G401.6 (cell line): ENCODE data around the gene GARIN5A.
"Not testable (repeated sequence)": the region's sequence is repeated elsewhere in the genome, so short reads cannot be mapped to it uniquely, and the experiment has no call there.

Experiments
- FAIRE-seq: peaks from 2 replicates; lab custom pipeline; 2012; peaks lifted over from hg19 to GRCh38; lab: Jason Lieb, UNC

The GARIN5A gene

GRCh38 chr19:50488389-50489194 is 11.9 kb upstream of the GARIN5A start:
- FAIRE-seq = no peak

- FAIRE-seq = no peak
Observed at GRCh38 chr19:50486823-50487515, 10.3 kb upstream of the GARIN5A start.

DNA sequence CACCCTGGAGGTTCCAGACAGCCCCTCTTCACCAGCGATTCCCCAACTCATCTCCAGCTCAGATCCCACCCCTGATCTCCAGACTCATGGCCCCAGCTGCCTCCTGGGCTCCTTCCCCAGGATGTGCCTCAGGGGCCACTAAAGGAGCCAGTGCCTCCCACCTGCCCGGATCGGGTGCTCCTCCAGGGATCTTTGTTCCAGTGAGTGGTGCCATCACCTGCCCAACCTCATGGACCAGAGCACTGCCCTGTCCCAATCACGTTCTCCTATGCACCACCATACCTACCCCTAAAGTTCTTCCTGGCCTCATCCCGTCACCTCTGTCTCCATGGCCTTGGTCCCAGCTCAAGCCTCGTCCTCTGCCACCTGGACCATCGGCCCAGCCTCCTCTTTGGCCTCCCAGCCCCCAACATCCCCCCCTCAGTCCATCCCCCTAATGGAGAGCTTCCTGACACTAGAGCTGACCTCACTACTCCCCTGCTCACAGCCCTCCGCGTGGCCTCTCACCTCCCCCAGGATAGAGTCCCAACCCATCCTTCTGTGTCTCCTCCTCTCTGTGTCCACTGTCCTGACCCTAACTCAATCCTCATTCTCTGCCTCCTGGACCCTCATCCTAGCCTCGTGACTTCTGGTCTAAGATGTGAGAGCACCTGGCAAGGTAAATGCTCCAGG is 8.8 kb upstream of the GARIN5A start:
- FAIRE-seq = no peak

- FAIRE-seq = no peak
Observed at GRCh38 chr19:50482916-50483315, 6.3 kb upstream of the GARIN5A start.

DNA sequence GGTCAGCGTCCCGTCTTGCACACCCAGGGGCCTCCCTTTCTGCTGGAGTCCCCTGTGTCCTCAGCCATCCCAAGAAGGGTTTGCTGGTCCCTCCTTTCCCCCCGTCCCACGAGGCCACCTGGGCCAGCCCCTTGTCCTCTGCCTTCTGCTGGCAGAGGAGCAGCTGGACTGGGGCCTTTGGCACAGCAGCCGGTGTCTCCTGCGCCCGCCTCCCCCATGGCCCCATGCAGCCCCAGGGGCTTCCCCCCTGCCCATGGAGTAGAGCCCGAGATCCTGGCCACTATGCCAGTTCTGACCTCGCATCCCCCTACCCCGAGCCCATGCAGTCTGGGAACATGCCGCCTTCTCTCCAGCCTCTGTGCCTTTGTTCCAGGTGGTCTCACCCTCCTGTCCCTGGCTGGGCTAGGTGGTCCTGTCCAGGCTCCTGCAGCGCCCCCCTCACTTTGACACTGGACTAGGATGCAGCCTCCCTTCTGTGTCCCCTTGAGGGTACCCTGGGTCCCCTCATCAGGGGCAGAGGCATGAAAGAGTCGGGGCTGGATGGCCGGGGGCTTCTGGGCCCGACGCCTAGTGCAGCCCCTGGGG is 5.7 kb upstream of the GARIN5A start:
- no peak for FAIRE-seq

- no peak for FAIRE-seq
Observed at GRCh38 chr19:50481351-50482149, 4.9 kb upstream of the GARIN5A start.

DNA sequence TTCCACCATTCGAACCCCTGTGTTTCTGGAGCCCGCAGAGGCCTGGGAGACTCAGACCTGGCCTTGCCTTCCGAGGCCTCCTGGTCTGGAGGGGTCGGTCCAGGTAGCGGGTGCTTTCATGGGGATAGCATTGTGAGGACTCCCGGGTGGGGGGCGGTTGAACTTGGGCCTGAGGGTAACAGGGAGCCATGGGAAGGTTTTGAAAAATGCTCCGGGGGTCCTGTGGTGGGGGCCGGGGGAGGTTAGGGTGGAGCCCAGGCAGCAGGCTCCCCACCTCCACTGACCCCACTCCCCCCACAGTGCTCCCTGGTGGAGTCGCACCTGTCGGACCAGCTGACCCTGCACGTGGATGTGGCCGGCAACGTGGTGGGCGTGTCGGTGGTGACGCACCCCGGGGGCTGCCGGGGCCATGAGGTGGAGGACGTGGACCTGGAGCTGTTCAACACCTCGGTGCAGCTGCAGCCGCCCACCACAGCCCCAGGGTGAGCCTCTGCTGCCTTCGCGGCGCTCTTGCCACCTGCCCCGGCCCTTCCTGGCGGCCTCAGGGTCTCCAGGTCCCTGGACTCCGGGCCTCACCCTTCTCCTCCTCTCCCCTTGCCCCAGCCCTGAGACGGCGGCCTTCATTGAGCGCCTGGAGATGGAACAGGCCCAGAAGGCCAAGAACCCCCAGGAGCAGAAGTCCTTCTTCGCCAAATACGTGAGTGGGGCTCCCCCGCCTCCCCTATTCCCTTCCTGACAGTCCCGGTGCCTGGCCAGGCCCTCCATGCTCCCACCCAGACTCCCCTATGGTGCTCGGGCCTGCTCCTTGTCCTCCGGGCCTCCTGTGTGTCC is 3.8 kb upstream of the GARIN5A start:
- no peak for FAIRE-seq

DNA sequence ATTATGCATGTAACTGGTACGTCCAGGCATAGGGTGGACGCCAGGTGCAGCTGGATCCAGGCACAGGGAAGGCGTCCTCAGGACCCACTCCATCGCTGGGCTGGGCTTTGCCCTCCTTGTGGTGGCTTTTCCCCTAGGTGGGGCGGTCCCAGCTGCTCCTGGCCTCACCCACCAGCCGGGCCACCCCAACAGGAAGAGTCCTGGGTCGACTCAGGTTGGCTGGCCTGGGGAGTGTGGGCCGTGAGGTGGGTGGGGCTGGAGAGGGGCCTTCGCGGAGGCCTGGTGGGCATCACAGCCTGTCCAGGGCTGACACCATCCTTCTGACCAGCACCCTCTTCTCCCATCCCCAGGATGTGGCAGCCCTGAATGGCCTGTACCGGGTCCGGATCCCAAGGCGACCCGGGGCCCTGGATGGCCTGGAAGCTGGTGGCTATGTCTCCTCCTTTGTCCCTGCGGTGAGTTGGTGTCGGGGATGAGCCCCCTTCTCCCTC is 3.2 kb upstream of the GARIN5A start:
- no peak for FAIRE-seq

GRCh38 chr19:50478901-50479715 is 2.5 kb upstream of the GARIN5A start:
- FAIRE-seq = no peak

DNA sequence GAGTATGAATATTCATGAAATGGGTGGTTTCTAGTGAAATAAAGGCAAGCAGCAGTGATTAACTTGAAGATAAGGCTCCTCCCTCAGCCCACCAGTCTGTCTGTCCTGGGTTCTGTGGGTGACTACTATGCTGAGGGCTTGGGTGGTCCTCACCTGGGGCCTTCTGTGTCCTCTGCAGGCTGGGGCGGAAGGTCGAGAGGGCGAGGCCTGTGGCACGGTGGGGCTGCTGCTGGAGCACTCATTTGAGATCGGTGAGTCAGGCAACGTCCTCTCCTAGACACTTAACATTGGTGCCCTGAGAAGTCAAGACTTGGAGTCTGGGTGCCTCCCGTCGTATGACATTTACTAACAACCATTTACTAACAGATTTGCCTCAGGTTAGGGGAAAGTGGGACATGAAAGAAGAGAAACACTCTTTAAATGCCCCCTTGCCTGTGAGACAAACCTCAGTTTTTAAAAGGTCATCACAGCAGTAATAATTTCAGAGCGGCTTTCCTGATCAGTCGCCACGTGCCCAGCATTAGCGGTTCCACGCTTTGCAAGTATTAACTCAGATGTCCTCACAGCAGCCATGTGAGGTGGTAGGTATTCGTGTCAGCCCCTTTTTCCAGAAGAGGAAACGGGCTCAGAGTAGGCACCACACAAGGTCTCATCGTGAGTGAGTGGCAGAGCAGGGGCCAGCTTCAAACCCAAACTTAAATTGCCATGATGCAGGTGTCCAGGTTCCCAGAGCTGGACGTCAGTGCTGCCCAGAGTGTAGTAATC is 1.3 kb upstream of the GARIN5A start:
- no peak for FAIRE-seq

- FAIRE-seq = no peak
Observed at GRCh38 chr19:50476907-50477238, 225 bp upstream of the GARIN5A start.

GRCh38 chr19:50475736-50476223 is 868 bp downstream of the GARIN5A start:
- no peak for FAIRE-seq

- no peak for FAIRE-seq
Observed at GRCh38 chr19:50475101-50475568, 1.5 kb downstream of the GARIN5A start.

DNA sequence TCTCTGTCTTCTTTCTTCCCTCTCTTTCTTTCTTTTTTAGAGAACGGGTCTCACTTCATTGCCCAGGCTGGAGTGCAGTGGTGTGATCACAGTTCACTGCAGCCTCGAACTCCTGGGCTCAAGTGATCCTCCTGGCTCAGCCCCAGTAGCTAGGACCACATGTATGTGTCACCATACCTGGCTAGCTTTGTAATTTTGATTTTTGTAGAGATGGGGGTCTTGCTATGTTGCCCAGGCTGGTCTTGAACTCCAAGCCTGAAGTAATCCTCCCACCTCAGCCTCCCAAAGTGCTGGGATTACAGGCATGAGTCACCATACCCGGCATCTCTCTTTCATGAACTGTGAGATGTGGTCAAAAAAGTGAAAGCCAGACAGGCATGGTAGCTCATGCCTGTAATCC is 3.3 kb downstream of the GARIN5A start:
- not testable (repeated sequence) for FAIRE-seq

GRCh38 chr19:50468818-50469217 is 7.8 kb downstream of the GARIN5A start:
- FAIRE-seq = no peak

DNA sequence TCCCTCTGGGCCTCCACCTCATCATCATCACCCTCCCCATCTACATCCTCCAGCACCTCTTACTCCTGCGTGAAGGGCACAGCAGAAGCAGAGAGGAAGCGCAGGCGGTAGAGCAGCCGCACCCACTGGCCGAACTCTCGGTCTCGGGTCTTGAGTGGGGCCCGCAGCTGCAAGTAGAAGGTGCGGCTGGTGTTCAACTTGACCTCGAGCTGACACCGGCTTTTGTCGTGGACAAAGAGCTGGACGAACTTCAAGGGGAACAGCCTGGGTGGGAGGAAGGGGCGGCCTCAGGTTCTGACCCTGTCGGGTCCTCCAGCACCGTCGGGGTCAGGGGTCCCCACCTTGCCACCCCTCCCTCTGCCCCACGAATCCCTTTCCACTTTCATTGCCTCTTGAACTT is 9.1 kb downstream of the GARIN5A start:
- no peak for FAIRE-seq

DNA sequence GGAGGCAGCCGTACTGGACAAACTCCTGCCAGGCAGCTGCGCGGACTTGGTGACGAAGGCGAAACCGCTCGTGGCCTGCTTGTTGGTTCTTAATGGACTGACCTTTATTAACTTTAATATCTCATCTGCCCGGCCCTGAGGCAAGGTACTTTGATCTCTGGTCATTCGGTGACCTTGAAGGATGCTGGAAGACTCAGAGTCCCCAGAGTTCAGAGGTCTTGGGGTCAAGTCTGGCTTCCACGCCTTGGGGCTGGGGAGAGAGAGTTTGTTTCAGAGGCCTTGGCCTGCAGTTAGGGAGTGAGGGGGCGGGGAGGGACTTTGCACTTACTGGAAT is 10.0 kb downstream of the GARIN5A start:
- FAIRE-seq = no peak

GRCh38 chr19:50465986-50466705 is 10.5 kb downstream of the GARIN5A start:
- FAIRE-seq = no peak

DNA sequence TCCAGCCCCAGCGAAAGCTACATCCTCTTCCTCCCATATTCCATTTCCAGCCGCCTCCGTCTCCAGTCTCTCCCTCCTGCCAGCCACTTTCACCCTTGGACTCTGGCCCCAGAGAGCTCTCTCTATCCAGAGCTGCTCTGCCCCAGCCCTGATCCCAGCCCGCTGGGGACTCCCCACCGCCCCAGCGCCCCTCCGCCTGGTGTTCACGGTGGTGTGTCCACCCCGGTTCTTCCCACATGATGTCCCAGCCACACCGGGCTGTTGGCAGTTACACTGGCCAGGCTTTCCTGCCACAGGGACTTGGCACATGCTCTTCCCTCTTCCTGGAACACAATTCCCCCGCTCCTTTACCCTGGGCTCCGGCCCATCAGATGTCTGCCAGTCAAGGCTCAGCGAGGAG is 11.6 kb downstream of the GARIN5A start:
- FAIRE-seq = no peak
